KBM-7 (cell line): ENCODE measurements around the gene TNRC6C.

Experiments used
- DNase-seq: peaks from one replicate; pipeline ENCODE4 v3.0.0-alpha.2; 2015
- in situ Hi-C: fragments of 300-500 bp; cut with MboI; formaldehyde crosslinking; loops from 2 replicates; pipeline ENCODE4 v1.14.3; 2020; ENCODE audit warnings: low sequenced_read_pairs, low pct_unique_long_range_greater_than_20kb, mixed read lengths

TNRC6C gene

GRCh38 chr17:78031435-78031834 lies 72.9 kb downstream of the TNRC6C start:
- in situ Hi-C loops, result no loop called here
- no peak for DNase-seq

GRCh38 chr17:78032166-78032565 lies 73.7 kb downstream of the TNRC6C start:
- in situ Hi-C loops, result no loop called here
- DNase-seq, result no peak

DNA sequence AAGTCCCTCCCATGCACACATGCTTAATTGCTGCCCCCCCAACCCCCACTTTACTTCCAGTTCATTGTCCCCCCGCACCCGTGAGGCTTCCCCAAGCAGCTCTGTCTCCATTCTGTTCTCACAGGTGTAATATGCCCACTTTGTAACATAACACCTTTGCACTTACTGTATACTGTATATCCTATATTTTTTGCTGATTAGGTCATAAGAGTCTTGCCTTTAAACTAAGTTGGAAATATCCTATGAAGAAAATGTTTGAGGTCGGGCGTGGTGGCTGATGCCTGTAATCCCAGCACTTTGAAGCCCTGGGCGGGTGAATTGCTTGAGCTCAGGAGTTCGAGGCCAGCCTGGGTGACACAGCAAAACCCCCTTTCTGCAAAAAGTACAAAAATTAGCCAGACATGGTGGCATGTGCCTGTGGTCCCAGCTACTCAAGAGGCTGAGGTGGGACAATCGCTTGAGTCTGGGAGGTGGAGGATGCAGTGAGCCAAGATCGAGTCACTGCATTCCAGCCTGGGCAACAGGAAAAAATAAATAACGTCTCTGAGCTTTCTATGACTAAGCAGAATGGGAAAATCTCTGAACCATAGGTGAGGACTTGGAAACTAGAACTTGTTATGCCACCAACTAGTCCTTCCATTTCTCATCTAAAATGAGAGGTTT lies 76.1 kb downstream of the TNRC6C start:
- in situ Hi-C loops, result no loop called here
- DNase-seq, result no peak

GRCh38 chr17:78037280-78037679 lies 78.8 kb downstream of the TNRC6C start:
- in situ Hi-C loops, result no loop called here
- no peak for DNase-seq

GRCh38 chr17:78038748-78039288 lies 80.3 kb downstream of the TNRC6C start:
- in situ Hi-C loops, result no loop called here

DNA sequence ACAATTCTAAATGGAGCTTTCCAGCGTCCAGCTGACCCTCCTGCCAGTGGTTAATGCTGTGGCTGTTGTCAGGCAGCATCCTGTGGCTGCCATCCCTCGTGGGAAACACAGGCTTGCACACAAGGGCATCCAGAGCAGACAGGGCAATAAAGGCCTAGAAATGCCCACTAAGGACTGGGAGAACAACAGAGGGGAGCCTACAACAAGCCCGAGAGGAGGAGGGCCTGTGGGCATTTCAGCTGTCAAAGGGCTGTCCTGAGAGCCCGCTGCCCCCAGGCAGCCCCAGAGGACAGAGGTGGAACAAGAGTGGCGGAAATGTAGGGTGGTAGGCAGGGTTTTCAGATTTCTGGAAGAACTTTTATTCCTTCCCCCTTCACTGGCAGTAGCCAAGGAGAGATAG lies 81.1 kb downstream of the TNRC6C start:
- in situ Hi-C loops, result no loop called here

More at GRCh38 chr17:78038748-78039288, 80.3 kb downstream of the TNRC6C start:
- no peak for DNase-seq

GRCh38 chr17:78040440-78041385 lies 82.2 kb downstream of the TNRC6C start:
- in situ Hi-C loops, result no loop called here
- no peak for DNase-seq

More for the DNA sequence above, 81.1 kb downstream of the TNRC6C start:
- no peak for DNase-seq

- in situ Hi-C loops, result no loop called here
- DNase-seq, result no peak
These were observed 83.1 kb downstream of the TNRC6C start for GRCh38 chr17:78041386-78042179.

DNA sequence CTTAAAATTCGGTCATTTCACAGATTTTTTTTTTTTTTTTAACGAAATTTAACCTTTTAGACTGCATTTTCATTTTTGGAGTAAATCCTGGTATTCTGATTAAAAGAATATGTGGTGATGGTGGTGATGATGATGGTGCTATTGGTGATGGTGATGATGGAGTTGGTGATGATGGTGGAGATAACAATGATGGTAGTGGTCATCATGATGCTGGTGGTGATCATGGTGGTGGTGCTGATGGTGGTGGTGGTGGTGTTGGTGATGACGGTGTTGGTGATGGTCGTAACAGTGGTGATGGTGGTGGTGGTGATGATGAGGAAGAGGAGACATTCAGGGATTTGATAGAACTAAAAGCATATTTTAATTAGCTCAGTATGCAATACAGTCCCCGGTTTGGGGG lies 84.0 kb downstream of the TNRC6C start:
- in situ Hi-C loops, result no loop called here
- DNase-seq, result no peak

- in situ Hi-C loops, result no loop called here
- DNase-seq, result no peak
These were observed 84.5 kb downstream of the TNRC6C start for GRCh38 chr17:78043031-78043430.

DNA sequence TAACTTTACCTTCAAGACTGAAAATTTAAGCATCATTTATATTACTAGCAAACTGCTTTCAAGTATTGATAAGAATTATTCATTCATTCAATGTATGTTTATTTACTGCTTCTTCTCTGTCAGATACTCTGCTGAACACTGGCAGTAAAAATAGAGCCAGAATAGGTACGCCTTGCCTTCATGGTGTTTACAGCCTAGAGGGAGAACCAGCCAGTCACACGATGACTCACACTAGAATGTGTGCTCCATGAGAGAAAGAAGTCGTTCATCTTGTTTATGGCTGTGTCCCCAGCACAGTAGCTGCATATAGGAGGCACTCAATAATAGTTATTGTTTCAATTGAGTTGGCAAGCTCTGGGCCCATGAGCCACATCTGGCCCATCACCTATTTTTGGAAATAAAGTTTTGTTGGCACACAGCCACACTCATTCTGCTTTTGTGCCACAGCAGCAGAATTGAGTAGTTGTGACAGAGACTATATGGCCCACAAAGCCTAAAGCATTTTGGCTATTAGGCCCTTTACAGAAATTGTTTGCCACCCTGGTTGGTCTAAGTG lies 85.9 kb downstream of the TNRC6C start:
- in situ Hi-C loops, result no loop called here
- no peak for DNase-seq

DNA sequence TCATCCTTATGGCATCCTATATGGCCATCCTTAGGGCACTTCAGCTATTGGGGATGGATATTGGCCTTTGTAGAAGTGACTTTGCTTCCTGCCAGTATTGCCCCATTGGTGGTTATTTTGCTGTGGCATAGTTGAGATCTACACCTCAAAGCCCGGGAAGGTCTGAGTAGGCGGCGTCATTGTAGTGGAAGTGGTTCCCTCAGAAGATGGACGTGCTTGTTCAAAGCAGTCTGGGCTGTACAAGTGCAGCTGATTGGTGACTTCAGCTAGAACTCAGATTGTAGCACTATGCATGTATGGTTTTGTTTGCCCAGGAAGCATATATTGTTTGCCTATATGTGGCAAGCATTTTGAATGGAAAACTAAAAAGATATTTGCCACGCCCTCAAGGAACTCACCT lies 86.8 kb downstream of the TNRC6C start:
- in situ Hi-C loops, result no loop called here
- DNase-seq, result no peak

- in situ Hi-C loops, result no loop called here
- DNase-seq, result no peak
These were observed 88.4 kb downstream of the TNRC6C start for GRCh38 chr17:78046923-78047322.

- in situ Hi-C loops, result no loop called here
- DNase-seq, result no peak
These were observed 90.1 kb downstream of the TNRC6C start for GRCh38 chr17:78048346-78049292.

- DNase-seq, result no peak
- in situ Hi-C loops, result no loop called here
These were observed 91.1 kb downstream of the TNRC6C start for GRCh38 chr17:78049609-78050008.

DNA sequence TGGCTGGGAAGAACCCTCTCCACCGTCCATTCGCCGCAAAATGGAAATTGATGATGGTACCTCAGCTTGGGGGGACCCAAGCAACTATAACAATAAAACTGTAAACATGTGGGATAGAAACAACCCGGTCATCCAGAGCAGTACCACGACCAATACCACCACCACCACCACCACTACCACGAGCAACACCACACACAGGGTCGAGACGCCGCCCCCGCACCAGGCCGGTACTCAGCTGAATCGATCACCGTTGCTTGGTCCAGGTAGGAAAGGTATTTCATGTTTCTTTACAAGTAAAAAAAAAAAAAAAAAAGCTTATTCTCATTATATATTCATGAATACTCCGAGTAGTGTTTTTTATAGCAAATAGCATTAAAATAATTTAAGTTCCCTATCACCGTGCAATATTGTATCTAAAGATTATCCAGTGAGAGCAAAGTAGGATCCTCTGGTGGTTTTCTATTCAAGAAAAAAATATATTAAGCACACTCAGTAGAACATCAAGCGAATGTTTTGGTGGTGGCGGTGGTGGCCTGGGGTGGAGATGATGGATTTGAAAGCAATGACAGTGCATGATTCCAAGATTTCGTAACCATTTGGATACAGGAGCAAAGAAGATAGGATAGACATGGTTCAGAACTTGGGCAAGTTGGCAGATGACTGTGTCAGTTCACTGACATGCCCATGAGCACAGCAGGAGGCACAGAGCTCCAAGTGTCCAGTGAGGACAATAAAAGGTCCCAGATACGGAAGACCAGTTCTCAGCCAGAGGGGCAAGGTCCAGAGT lies 92.9 kb downstream of the TNRC6C start:
- DNase-seq, result no peak
- in situ Hi-C loops, result no loop called here

GRCh38 chr17:78053777-78054468 lies 95.4 kb downstream of the TNRC6C start:
- no peak for DNase-seq
- in situ Hi-C loops, result no loop called here
